Measurements from ENCODE around the gene PACS1.

- peak; percentile 72 for TF ChIP-seq POLR2A (IDR thresholded peaks at IDR 0.05; ENCODE audit: low read depth, low read length)
- TF ChIP-seq PAX5 (IDR thresholded peaks at IDR 0.05; ENCODE audit: insufficient read depth, low read length, severe bottlenecking), result no peak
- peak; percentile 48; the same call in 1 of the 2 replicates for TF ChIP-seq POLR2AphosphoS5 (IDR thresholded peaks at IDR 0.05; ENCODE audit: low read depth, low read length)
- TF ChIP-seq TAF1 (IDR thresholded peaks at IDR 0.05; ENCODE audit: low read depth, low read length), result no peak
Measured at GRCh38 chr11:66100272-66101065, 30.4 kb downstream of the PACS1 start.

All from GM12891 (cell line).